Bronchus fibroblast of lung (primary cell): ENCODE data around the gene TOR1AIP1. TPM values are rescaled to one million over a fixed set of nuclear protein-coding genes. Genes with fewer than 3 reads are reported as not detected.

Source experiments
- total RNA-seq: library from RNA; depleted of rRNA; stranded (reverse); fragments of >200 nt; gene quantifications from 2 replicates; pipeline ENCODE4 v1.2.3, GENCODE V29; 2015

Gene TOR1AIP1
- total RNA-seq, result 26.6 and 30.8 TPM in 2 replicates

DNA sequence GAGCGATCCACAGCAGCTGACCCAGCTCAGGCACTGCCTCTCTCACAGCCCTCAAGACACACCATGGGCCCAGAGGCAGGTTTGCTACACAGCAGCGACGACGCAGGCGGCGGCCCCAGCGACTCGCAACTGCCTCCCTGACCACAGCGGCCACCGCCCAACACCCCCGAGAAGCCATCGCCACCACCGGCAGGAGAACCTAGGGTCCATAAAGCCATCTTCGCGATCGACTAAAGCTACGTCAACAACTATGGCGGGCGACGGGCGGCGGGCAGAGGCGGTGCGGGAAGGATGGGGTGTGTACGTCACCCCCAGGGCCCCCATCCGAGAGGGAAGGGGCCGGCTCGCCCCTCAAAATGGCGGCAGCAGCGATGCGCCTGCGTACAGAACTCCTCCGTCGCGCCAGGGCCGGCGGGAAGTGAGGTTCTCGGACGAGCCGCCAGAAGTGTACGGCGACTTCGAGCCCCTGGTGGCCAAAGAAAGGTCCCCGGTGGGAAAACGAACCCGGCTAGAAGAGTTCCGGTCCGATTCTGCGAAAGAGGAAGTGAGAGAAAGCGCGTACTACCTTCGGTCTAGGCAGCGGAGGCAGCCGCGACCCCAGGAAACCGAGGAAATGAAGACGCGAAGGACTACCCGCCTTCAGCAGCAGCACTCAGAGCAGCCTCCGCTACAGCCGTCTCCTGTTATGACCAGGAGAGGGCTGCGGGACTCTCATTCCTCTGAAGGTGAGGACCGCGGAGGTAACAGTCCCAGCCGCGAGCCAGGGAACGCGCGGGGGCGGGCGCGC is at the start of gene TOR1AIP1:
TSS of gene TOR1AIP1 (plus strand) at position 33 of the 787 bp plus-strand sequence. CDS start at position 251, 218 bp downstream.

DNA sequence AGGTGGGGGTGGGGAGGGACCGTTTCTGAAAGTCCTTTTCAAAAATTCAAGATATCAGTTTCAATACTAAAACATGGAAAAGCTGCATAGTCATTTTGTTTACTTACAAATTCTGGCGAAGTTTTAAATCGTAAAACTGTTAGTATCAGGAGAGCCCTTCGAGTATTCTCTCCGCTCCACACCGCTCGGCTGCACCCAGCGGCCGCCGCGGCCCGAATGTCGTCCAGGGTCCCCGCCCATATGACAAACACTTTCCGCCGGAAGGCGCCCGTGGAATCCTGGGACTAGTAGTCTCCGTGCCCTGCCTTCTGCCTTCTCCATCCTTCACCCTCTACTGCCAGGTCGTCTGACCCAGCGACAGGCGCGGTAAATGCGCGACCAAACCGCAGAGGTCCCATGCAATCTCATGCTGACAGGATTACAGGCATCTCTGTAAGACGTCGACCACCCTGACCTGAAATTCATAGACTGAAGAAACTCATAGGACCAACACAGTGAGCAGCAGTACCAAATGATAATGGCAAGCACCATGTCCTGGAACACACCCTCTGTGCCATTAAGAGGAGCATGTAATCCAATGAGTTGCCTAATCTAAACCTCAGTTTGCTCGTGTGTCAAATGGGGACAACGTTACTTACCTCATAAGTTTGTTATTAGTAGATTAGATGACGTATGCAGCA is 4.4 kb upstream of the TOR1AIP1 start, which contains the start of gene TOR1AIP2:
TSS of gene TOR1AIP2 (minus strand) at position 218 of the 680 bp plus-strand sequence. CDS start 25,138 bp downstream, outside the sequence.

GRCh38 chr1:179954493-179955286 is 72.6 kb downstream of the TOR1AIP1 start, which contains the start of gene CEP350:
Gene CEP350, plus strand, starts transcription at chr1:179954810. Its CDS starts 31,372 bp downstream, at chr1:179986182.

Other genes with a start within 250 kb of the TOR1AIP1 start
- gene FAM163A, start 139.0 kb upstream of the TOR1AIP1 start, total RNA-seq, result not detected in 2 replicates
- gene TOR1AIP2, start 4.5 kb upstream of the TOR1AIP1 start, total RNA-seq, result 37.6 and 49.9 TPM in 2 replicates
- gene CEP350, start 72.5 kb downstream of the TOR1AIP1 start, total RNA-seq, result 13.2 and 16.5 TPM in 2 replicates